ENCODE results near the gene PDGFC.

The PDGFC gene

GRCh38 chr4:156824451-156825060, 147.0 kb downstream of the PDGFC start:
- Histone ChIP-seq H3K36me3 (ENCODE audit: insufficient read depth, low read length) (no peaks in the 10 kb centered on the region), H3K9ac (ENCODE audit: low read depth, low read length) (no peak overlapping the region), H3K4me3 (ENCODE audit: low read depth in 1 of 2, low read length in 2 of 2) (no peak overlapping the region), H3K4me2 (ENCODE audit: insufficient read depth, low read length) (no peak overlapping the region), H3K4me1 (ENCODE audit: insufficient read depth, low read length) (no peaks in the 10 kb centered on the region), H4K20me1 (ENCODE audit: insufficient read depth, low read length) (no peaks in the 10 kb centered on the region), H3K79me2 (ENCODE audit: insufficient read depth, low read length) (no peaks in the 10 kb centered on the region), H3K27me3 (ENCODE audit: insufficient read depth, low read length, poor library complexity) (no peaks in the 10 kb centered on the region), H3K27ac (ENCODE audit: low read length) (no peak overlapping the region), H2AFZ (ENCODE audit: low read depth, low read length) (no peak overlapping the region), H3K9me3 (ENCODE audit: insufficient read depth, low read length, severe bottlenecking) (no peaks in the 10 kb centered on the region)
- ATAC-seq (ENCODE audit: insufficient read depth, low read depth) (no peak), DNase-seq (no peak)
- TF ChIP-seq EZH2 (IDR thresholded peaks at IDR 0.05; ENCODE audit: borderline replicate concordance, low read depth, low read length, severe bottlenecking): no peak
- TF ChIP-seq CTCF (IDR thresholded peaks at IDR 0.05; ENCODE audit: borderline replicate concordance, extremely low read depth, low read length, poor library complexity, severe bottlenecking): no peak

DNA sequence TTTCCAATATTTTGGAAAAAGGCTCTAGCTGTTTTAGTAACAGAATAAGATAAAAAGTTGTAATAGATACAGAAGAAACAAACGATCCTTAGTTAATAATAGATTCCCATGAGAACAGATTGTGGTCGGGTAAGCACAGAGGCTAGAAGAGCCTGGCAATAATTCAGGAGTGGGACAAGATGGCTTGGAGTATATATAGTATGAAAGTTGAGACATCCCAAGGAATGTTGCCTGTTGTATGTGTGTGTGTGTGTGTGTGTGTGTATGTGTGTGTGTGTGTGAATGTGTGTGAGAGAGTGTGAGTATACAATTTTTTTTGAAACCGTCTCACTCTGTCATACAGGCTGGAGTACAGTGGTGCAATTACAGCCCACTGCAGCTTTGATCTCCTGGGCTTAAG, 150.7 kb downstream of the PDGFC start:
- TF ChIP-seq EZH2 (IDR thresholded peaks at IDR 0.05; ENCODE audit: borderline replicate concordance, low read depth, low read length, severe bottlenecking) (no peak), CTCF (IDR thresholded peaks at IDR 0.05; ENCODE audit: borderline replicate concordance, extremely low read depth, low read length, poor library complexity, severe bottlenecking) (no peak)
- ATAC-seq (ENCODE audit: insufficient read depth, low read depth) (no peak), DNase-seq (no peak)
- H4K20me1 ChIP-seq (ENCODE audit: insufficient read depth, low read length): no peaks in the 10 kb centered on the region
- no peak overlapping the region for H2AFZ ChIP-seq (ENCODE audit: low read depth, low read length)
- no peaks in the 10 kb centered on the region for H3K4me1 ChIP-seq (ENCODE audit: insufficient read depth, low read length)
- no peak overlapping the region for H3K4me2 ChIP-seq (ENCODE audit: insufficient read depth, low read length)
- H3K4me3 ChIP-seq (ENCODE audit: low read depth in 1 of 2, low read length in 2 of 2): no peak overlapping the region
- H3K36me3 ChIP-seq (ENCODE audit: insufficient read depth, low read length): no peaks in the 10 kb centered on the region
- no peaks in the 10 kb centered on the region for H3K79me2 ChIP-seq (ENCODE audit: insufficient read depth, low read length)
- H3K27me3 ChIP-seq (ENCODE audit: insufficient read depth, low read length, poor library complexity): no peaks in the 10 kb centered on the region
- H3K9ac ChIP-seq (ENCODE audit: low read depth, low read length): no peak overlapping the region
- H3K9me3 ChIP-seq (ENCODE audit: insufficient read depth, low read length, severe bottlenecking): no peaks in the 10 kb centered on the region
- no peak overlapping the region for H3K27ac ChIP-seq (ENCODE audit: low read length)

GRCh38 chr4:156816360-156816755, 155.2 kb downstream of the PDGFC start:
- H3K27me3 ChIP-seq (ENCODE audit: insufficient read depth, low read length, poor library complexity): no peaks in the 10 kb centered on the region
- ATAC-seq (ENCODE audit: insufficient read depth, low read depth) (no peak), DNase-seq (no peak)
- no peaks in the 10 kb centered on the region for H3K36me3 ChIP-seq (ENCODE audit: insufficient read depth, low read length)
- H3K4me1 ChIP-seq (ENCODE audit: insufficient read depth, low read length): no peaks in the 10 kb centered on the region
- no peaks in the 10 kb centered on the region for H3K9me3 ChIP-seq (ENCODE audit: insufficient read depth, low read length, severe bottlenecking)
- no peaks in the 10 kb centered on the region for H4K20me1 ChIP-seq (ENCODE audit: insufficient read depth, low read length)
- H3K4me2 ChIP-seq (ENCODE audit: insufficient read depth, low read length): no peak overlapping the region
- TF ChIP-seq CTCF (IDR thresholded peaks at IDR 0.05; ENCODE audit: borderline replicate concordance, extremely low read depth, low read length, poor library complexity, severe bottlenecking) (no peak), EZH2 (IDR thresholded peaks at IDR 0.05; ENCODE audit: borderline replicate concordance, low read depth, low read length, severe bottlenecking) (no peak)
- no peak overlapping the region for H3K4me3 ChIP-seq (ENCODE audit: low read depth in 1 of 2, low read length in 2 of 2)
- H3K27ac ChIP-seq (ENCODE audit: low read length): no peak overlapping the region
- H3K79me2 ChIP-seq (ENCODE audit: insufficient read depth, low read length): no peaks in the 10 kb centered on the region
- no peak overlapping the region for H2AFZ ChIP-seq (ENCODE audit: low read depth, low read length)
- H3K9ac ChIP-seq (ENCODE audit: low read depth, low read length): no peak overlapping the region

All from DND-41 (cell line).